Kidney epithelial cell (primary cell): ENCODE results near the gene SRGAP2C. TPM values are rescaled to one million over a fixed set of nuclear protein-coding genes. Genes with fewer than 3 reads are reported as not detected.
"Not testable (repeated sequence)": the region's sequence is repeated elsewhere in the genome, so short reads cannot be mapped to it uniquely, and the experiment has no call there.

Source experiments
- DNase-seq: peaks from one replicate; pipeline ENCODE4 v3.0.0-alpha.2; 2010; ENCODE audit warnings: low read depth
- H3K27me3 ChIP-seq: 2 replicates; pipeline ENCODE4 v1.6.0; 2011; ENCODE audit warnings: low read length; ENCODE audit not compliant: control insufficient read depth, insufficient read depth
- H3K36me3 ChIP-seq: 2 replicates; pipeline ENCODE4 v1.5.1; 2011; ENCODE audit warnings: low read length; ENCODE audit not compliant: control insufficient read depth, insufficient read depth
- H3K4me3 ChIP-seq: 2 replicates; pipeline ENCODE4 v1.5.1; 2011; ENCODE audit warnings: low read depth, mild to moderate bottlenecking, control low read depth, low read length
- total RNA-seq: library from RNA; depleted of rRNA; stranded (reverse); fragments of >200 nt; gene quantifications from 2 replicates; pipeline ENCODE4 v1.2.3, GENCODE V29; 2015
- TF ChIP-seq, protein P1 (sequence below): IDR thresholded peaks from 2 replicates; pipeline ENCODE4 v1.5.1; 2011; ENCODE audit warnings: mild to moderate bottlenecking, moderate library complexity, low read length, control low read depth, inconsistent platforms; ENCODE audit not compliant: insufficient read depth, poor library complexity, severe bottlenecking

SRGAP2C gene
- 11.6 and 15.7 TPM in 2 replicates for total RNA-seq

GRCh38 chr1:121184290-121185127 is at the start of gene SRGAP2C, which contains the start of gene FAM72B:
Gene SRGAP2C, plus strand, starts transcription at chr1:121184975. Its CDS starts 2,472 bp downstream, at chr1:121187447.
Gene FAM72B, minus strand, starts transcription at chr1:121184340. Its CDS starts 851 bp downstream, at chr1:121183489.
- DNase-seq: peak; percentile 82
- peak within 1 kb of the TSS; percentile 44 for H3K4me3 ChIP-seq
- not testable (repeated sequence) for H3K36me3 ChIP-seq, H3K27me3 ChIP-seq

- not testable (repeated sequence) for H3K4me3 ChIP-seq, H3K36me3 ChIP-seq, DNase-seq, H3K27me3 ChIP-seq
Measured at GRCh38 chr1:121140393-121140792, 44.4 kb upstream of the SRGAP2C start.

DNA sequence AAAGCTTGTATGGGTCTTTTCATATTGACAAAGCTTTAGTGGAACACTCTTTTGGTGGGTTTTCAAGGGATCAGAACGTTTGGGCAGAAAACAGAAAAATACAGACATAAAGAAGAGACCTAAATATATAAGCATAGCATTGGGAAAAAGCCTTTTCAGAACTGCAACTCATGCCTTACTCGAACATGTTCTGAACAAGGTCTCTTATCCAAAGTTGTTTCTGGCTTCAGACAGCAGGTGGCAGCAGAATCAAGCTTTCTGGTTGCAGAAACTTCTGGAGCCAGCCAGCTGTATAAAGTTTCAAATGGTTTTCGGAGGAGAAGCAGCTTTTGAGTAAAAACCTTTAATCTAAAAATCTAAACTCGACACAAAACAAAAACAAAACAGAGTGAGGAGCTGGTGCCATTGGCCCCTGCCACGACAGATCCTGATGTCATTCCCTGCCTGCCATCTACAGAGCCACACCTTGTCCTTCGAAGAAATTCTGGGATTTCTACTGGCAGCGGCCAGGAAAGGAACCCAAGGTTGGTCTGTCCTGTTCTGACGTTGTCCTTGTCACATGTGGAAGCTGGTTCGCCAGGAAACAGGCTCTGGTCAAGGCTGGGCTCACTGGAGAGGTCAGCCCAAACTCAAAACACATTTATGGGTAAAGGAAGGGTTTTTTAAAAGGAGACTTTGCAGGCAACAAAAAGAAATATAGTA is 36.1 kb upstream of the SRGAP2C start:
- not testable (repeated sequence) for DNase-seq, H3K27me3 ChIP-seq, H3K36me3 ChIP-seq, H3K4me3 ChIP-seq

GRCh38 chr1:121151294-121151693 is 33.5 kb upstream of the SRGAP2C start:
- not testable (repeated sequence) for H3K36me3 ChIP-seq, H3K4me3 ChIP-seq, DNase-seq, H3K27me3 ChIP-seq

DNA sequence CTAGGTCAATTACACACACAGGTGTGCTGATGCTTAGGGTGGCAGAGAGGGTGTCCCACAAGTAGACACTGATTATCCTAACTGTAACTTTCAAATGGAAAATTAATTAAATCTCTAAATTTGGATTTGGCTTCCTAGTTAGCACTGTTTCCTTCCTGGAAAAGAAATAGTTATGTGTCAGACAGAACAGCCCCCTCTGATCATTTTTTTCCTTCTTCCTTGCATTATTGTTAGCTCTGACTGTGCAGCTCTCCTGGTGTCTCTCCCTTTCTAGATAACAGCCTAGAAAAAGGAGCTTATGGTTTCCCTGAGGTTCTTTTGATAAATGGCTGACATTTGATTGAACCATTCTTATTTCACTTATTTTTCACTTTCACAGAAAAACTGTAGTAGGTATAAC is 32.0 kb upstream of the SRGAP2C start:
- not testable (repeated sequence) for H3K4me3 ChIP-seq, H3K36me3 ChIP-seq, DNase-seq, H3K27me3 ChIP-seq

- not testable (repeated sequence) for H3K27me3 ChIP-seq, H3K4me3 ChIP-seq, DNase-seq, H3K36me3 ChIP-seq
Measured at GRCh38 chr1:121154811-121155210, 30.0 kb upstream of the SRGAP2C start.

GRCh38 chr1:121155671-121156358 is 29.0 kb upstream of the SRGAP2C start:
- TF ChIP-seq, protein P1, sequence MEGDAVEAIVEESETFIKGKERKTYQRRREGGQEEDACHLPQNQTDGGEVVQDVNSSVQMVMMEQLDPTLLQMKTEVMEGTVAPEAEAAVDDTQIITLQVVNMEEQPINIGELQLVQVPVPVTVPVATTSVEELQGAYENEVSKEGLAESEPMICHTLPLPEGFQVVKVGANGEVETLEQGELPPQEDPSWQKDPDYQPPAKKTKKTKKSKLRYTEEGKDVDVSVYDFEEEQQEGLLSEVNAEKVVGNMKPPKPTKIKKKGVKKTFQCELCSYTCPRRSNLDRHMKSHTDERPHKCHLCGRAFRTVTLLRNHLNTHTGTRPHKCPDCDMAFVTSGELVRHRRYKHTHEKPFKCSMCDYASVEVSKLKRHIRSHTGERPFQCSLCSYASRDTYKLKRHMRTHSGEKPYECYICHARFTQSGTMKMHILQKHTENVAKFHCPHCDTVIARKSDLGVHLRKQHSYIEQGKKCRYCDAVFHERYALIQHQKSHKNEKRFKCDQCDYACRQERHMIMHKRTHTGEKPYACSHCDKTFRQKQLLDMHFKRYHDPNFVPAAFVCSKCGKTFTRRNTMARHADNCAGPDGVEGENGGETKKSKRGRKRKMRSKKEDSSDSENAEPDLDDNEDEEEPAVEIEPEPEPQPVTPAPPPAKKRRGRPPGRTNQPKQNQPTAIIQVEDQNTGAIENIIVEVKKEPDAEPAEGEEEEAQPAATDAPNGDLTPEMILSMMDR: peak; percentile 22
- H3K27me3 ChIP-seq, H3K4me3 ChIP-seq, H3K36me3 ChIP-seq, DNase-seq: not testable (repeated sequence)

GRCh38 chr1:121156958-121157603 is 27.7 kb upstream of the SRGAP2C start:
- DNase-seq, H3K4me3 ChIP-seq, H3K27me3 ChIP-seq: not testable (repeated sequence)

DNA sequence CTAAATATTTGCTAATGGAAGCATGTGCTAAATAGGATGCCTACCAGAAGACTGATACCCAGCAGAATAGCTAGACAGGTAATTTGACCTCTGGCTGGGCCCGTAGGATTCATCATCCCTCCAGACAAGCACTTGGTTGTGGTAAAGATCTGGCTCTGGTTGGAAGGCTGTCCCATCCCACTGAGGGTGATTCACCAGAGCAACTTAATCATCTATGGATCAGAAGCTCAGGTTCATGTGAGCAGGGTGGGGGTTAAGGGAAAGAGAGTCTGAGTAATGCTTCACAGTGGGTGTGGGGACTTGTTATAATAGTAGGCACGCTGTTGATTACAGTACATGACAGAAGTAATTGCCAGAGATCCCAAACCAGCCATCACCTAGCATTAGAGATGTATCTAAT is 27.2 kb upstream of the SRGAP2C start:
- H3K27me3 ChIP-seq, H3K36me3 ChIP-seq, DNase-seq, H3K4me3 ChIP-seq: not testable (repeated sequence)

More at GRCh38 chr1:121156958-121157603, 27.7 kb upstream of the SRGAP2C start:
- not testable (repeated sequence) for H3K36me3 ChIP-seq

GRCh38 chr1:121160118-121160517 is 24.7 kb upstream of the SRGAP2C start:
- not testable (repeated sequence) for H3K4me3 ChIP-seq, H3K36me3 ChIP-seq, DNase-seq, H3K27me3 ChIP-seq

- not testable (repeated sequence) for H3K36me3 ChIP-seq, H3K4me3 ChIP-seq, H3K27me3 ChIP-seq, DNase-seq
Measured at GRCh38 chr1:121161199-121161901, 23.4 kb upstream of the SRGAP2C start.

GRCh38 chr1:121163850-121164757 is 20.7 kb upstream of the SRGAP2C start:
- DNase-seq: peak; percentile 45
- not testable (repeated sequence) for H3K36me3 ChIP-seq, H3K4me3 ChIP-seq, H3K27me3 ChIP-seq
